Stimulated activated CD8-positive, alpha-beta memory T cell treated with anti-CD3 and anti-CD28 coated beads, Interleukin-4, amount 100 ng/mL, for 1 hour (primary cell): ENCODE data around the gene ZNF519.
"Not testable (repeated sequence)": the region's sequence is repeated elsewhere in the genome, so short reads cannot be mapped to it uniquely, and the experiment has no call there.

ENCODE experiments used
- DNase-seq, 2 donors: peaks; one replicate each; pipeline ENCODE4 v3.0.0-alpha.2; 2020; ENCODE audit warnings: low read depth in 2 of 2, low spot score in 1 of 2

ZNF519 gene

DNA sequence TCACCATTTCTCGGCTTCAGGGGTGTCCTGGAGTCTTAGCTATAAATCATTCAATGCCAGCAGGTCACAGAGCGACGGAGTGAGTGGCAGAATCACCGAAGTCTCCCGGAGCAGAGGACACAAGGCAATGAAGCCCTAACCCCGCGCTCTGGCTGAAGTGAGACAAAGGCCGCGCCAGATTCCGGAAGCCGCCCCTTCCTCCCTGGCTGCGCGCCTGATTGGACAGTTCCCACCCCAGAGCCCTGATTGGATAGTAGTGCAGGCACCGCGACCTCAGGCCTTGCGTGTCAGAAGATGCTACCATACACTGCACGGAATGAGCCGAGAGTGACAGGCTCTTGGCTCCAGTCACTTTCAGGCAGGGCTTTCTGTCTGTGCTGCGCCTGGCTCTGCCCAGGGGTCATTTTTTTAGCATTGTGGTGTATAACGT, at the start of gene ZNF519:
TSS of gene ZNF519 (minus strand) at position 165 of the 430 bp plus-strand sequence. CDS start at position 7, 158 bp downstream.
- peak; percentile 66 to 79 for DNase-seq

DNA sequence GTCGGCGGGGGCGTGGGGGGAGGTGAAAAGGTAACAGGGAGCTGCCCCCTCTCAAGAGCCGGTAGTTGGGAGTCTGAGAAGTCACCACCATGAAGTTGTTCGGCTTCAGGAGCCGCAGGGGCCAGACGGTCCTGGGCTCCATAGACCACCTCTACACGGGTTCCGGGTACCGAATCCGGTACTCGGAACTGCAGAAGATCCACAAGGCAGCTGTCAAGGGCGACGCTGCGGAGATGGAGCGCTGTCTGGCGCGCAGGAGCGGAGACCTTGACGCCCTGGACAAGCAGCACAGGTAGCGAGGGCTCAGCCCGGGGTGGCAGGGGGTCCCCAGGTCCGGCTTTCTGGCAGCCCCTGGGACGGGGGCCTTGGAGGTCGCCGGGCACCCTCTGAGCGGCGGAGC, 47.1 kb upstream of the ZNF519 start:
- DNase-seq = no peak

- peak; percentile 55 to 56 for DNase-seq
Observed at GRCh38 chr18:14178321-14179196, 46.3 kb upstream of the ZNF519 start.

DNA sequence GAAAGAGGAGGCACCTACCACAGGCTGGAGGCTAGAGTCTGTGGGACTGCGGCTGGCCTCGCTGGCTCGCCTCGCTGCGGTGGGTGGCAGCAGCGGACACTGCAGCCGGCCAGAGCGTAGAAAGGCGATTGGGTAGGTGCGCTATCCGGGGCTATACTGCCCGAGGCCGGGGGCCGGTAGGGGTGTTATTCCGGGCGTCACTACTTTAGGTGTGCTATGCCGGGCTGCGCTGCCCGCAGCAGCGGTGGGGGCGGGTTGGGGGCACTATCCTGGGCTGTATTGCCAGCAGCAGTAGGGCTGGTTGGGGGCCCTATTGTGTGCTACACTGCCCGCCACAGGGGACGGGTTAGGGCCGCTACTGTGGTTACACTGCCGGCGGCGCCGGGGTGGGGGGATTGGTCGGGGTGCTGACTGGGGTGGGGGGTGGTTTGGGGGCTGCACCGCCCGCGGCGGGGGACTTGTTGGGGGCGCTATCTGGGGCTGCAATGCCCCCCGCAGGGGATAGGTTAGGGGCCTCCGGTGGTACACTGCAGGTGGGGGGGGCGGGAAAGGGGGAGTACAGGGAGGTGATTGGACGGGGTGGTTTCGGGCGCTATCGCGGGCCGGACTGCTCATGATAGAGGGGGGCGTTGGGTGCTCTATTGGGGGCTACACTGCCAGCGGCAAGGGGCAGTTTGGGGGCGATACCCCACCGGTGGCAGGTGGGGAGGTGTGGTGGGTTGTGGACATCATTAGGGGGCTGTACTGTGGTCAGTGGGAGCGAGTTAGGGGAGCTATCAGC, 45.5 kb upstream of the ZNF519 start:
- not testable (repeated sequence) for DNase-seq

GRCh38 chr18:14175404-14175803, 43.2 kb upstream of the ZNF519 start:
- DNase-seq = not testable (repeated sequence)

DNA sequence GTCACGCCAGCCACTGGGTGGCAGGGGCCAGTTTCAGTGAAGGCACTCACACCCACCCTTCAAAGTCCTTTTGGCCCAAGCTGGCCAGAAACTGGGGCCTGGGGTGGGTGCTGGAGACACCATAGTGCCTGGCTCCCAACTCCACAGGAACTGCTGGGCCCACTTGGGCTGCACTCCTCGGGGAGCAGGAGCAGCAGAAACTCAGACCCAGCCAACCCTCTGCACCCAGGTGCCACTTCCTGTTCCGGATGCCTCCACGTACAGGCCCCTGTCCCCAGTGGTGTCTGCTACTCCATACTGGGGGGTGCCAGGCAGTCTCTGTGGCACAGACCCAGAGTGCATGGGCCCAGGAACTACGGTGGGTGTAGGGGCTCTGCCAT, 42.5 kb upstream of the ZNF519 start:
- no peak for DNase-seq

GRCh38 chr18:14174002-14174705, 41.9 kb upstream of the ZNF519 start:
- not testable (repeated sequence) for DNase-seq

GRCh38 chr18:14173116-14173951, 41.1 kb upstream of the ZNF519 start:
- not testable (repeated sequence) for DNase-seq

DNA sequence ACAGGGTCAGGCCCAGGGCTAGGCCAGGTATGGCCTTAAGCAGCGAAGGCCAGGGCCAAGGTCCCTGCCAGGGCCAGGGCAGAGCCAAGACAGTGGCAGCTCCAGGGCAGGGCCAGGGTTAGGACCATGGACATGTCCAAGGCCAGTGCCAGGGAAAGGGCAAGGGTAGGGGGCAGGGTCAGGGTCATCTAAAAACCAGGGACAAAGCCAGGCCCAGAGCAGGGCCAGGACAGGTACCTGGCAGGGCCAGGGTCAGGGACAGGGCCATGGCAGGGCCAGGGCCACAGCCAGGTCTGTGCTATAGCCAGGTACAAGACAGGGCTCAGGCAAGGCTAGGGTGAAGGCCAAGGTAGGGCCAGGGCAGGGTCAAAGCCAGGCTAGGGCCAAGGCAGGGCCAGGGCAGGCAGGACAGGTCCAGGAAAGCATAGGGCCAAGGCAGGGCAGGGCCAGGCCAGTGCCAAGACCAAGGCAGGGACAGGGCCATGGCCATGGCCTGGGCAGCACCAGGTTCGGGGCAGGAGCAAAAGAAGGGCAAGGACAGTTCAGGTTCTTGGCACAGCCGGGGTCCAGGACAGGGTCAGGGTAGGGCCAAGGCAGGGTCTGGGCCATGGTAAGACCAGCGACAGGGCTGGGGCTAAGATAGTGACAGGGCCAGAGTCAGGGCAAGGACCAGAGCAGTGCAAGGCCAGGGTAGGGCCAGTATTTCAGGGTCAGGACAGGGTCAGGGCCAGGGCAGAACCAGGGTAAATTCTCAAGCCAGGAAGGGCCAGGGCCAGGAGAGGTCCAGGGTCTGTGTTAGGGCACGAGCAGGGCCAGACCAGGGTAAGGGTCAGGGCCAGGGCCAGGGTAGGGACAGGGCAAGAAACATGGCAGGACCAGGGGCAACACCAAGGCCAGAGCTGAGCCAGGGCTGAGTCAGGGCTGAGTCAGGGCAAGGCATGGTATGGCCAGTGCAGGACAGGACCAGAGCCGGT, 40.2 kb upstream of the ZNF519 start:
- DNase-seq = not testable (repeated sequence)

GRCh38 chr18:14171301-14172141, 39.3 kb upstream of the ZNF519 start:
- not testable (repeated sequence) for DNase-seq

- DNase-seq = not testable (repeated sequence)
Observed at GRCh38 chr18:14170367-14171036, 38.3 kb upstream of the ZNF519 start.

- not testable (repeated sequence) for DNase-seq
Observed at GRCh38 chr18:14162915-14163314, 30.7 kb upstream of the ZNF519 start.

GRCh38 chr18:14151564-14152113, 19.4 kb upstream of the ZNF519 start:
- not testable (repeated sequence) for DNase-seq

GRCh38 chr18:14150766-14151165, 18.5 kb upstream of the ZNF519 start:
- DNase-seq = not testable (repeated sequence)

- not testable (repeated sequence) for DNase-seq
Observed at GRCh38 chr18:14149916-14150420, 17.7 kb upstream of the ZNF519 start.

DNA sequence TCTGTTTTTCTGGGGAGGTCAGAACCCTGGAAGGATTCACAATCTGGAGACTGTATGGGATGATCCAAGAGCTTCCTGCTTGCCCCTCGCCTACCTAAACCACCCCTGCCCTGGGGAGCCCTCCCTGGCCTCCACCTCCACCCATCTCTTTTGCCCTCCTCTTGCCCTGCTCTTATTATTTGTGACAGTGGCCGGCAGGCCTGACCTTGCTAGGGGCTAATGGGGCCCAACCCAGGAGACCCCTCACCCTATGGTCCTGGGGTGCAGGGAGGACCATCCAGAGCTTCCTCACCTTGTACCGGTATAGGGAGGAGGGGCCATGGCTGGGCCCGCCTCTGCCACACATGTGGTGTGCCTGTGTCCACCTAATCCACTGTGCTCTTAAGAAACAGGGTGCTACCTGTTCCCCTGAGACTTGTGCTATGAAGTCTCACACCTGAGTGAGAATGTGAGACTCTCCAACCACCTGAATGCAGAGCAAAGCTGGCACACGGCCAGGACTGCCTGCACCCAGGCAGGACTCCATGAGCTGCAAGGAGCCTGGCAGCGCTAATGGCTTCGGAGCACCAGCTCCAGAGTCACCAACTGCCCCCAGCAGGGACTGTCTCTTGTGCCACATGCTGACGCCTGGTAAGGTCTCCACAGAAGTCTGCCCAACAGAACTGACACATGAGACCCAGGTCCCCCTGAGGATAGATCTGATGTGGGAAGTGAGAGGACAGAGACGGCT, 17.1 kb upstream of the ZNF519 start:
- not testable (repeated sequence) for DNase-seq
